HG03342 (cell line): Measurements from ENCODE around the gene NTMT1.

Experiments
- ATAC-seq: cut with Tn5 transposase; IDR thresholded peaks from one replicate; pipeline ENCODE4 v1.9.1; 2021; ENCODE audit warnings: mild to moderate bottlenecking, moderate library complexity; ENCODE audit not compliant: unreplicated experiment

Gene NTMT1

GRCh38 chr9:129673602-129674001 lies 47.6 kb downstream of the NTMT1 start:
- ATAC-seq: no peak

- no peak for ATAC-seq
These were observed 48.3 kb downstream of the NTMT1 start for GRCh38 chr9:129674229-129674628.

GRCh38 chr9:129675620-129676019 lies 49.7 kb downstream of the NTMT1 start:
- no peak for ATAC-seq

GRCh38 chr9:129676287-129676686 lies 50.3 kb downstream of the NTMT1 start:
- ATAC-seq: no peak

- no peak for ATAC-seq
These were observed 51.0 kb downstream of the NTMT1 start for GRCh38 chr9:129676975-129677374.

- no peak for ATAC-seq
These were observed 51.5 kb downstream of the NTMT1 start for GRCh38 chr9:129677456-129677855.

GRCh38 chr9:129678844-129679243 lies 52.9 kb downstream of the NTMT1 start:
- ATAC-seq: no peak

GRCh38 chr9:129679537-129679936 lies 53.6 kb downstream of the NTMT1 start:
- ATAC-seq: no peak

GRCh38 chr9:129681924-129682323 lies 56.0 kb downstream of the NTMT1 start:
- ATAC-seq: no peak

- no peak for ATAC-seq
These were observed 56.4 kb downstream of the NTMT1 start for GRCh38 chr9:129682381-129682780.

GRCh38 chr9:129685220-129685932 lies 59.4 kb downstream of the NTMT1 start:
- no peak for ATAC-seq
